ENCODE data around the gene RAD51B. TPM values are rescaled to one million over a fixed set of nuclear protein-coding genes. Genes with fewer than 3 reads are reported as not detected.
"Not testable (repeated sequence)": the region's sequence is repeated elsewhere in the genome, so short reads cannot be mapped to it uniquely, and the experiment has no call there.

The RAD51B gene
- total RNA-seq, 1 experiment from 2014 or later: 20.0 TPM

DNA sequence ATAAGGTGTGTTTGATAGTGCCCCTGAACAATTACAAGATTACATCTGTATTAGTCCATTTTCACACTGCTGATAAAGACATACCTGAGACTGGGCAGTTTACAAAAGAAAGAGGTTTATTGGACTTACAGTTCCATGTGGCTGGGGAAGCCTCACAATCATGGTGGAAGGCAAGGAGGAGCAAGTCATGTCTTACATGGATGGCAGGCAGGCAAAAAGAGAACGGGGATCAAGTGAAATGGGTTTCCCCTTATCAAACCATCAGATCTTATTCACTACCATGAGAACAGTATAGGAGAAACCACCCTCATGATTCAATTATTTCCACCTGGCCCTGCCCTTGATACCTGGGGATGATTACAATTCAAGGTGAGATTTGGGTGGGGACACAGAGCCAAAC is 211.4 kb downstream of the RAD51B start:
- H3K27me3 ChIP-seq (ENCODE audit: insufficient read depth, low read length); H3K27ac ChIP-seq (ENCODE audit: low read depth, low read length); BruUV-seq (replicated peaks); H3K9ac ChIP-seq (ENCODE audit: low read length); H3K4me3 ChIP-seq (replicated peaks in 1 of 2; ENCODE audit: low read depth in 1 of 2, low read length in 2 of 2); H4K20me1 ChIP-seq (ENCODE audit: insufficient read depth); ATAC-seq; RAD21 ChIA-PET (ENCODE audit: low non-redundant PET in 1 of 2, low total read pairs in 2 of 2, uncharacterized antibody in 2 of 2, unreplicated experiment in 2 of 2); H3K4me2 ChIP-seq (ENCODE audit: low read length); DNase-seq (ENCODE audit: low read depth, low spot score); H3K4me1 ChIP-seq (ENCODE audit: control insufficient read depth in 1 of 2, insufficient read depth in 2 of 2, low read length in 2 of 2); H2AFZ ChIP-seq (ENCODE audit: low read depth, low read length, poor library complexity, severe bottlenecking); POLR2A ChIA-PET; H3K36me3 ChIP-seq (ENCODE audit: control insufficient read depth in 1 of 2, insufficient read depth in 2 of 2, low read length in 2 of 2); intact Hi-C loops (cut with micrococcal nuclease); H3K9me2 ChIP-seq (ENCODE audit: insufficient read depth); H3K9me3 ChIP-seq (ENCODE audit: control insufficient read depth in 1 of 2, insufficient read depth in 1 of 2, low read depth in 1 of 2, low read length in 2 of 2); CTCF ChIA-PET; H3K79me2 ChIP-seq (ENCODE audit: insufficient read depth, low read length): not testable (repeated sequence)

DNA sequence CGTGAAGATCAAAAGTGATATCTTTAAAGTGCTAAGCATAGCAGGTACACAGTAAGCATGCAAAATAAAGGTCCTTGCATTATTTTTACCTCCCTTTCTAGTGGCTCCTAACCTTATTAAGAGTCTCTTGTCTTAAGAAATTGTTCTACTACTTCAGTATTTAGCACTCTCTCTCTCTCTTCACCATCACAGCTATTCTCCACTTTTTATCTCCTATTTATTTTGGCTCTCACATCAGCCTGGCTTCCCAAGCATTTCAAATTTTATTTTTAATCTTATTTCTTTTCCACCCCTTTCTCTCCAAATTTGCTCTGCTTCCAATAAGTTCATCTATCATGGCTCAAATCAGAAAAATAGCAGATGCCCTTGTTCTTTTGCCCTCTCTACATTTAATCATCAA is 212.6 kb downstream of the RAD51B start:
- Histone ChIP-seq H3K79me2 (ENCODE audit: insufficient read depth, low read length) (no peaks in the 10 kb centered on the region), H3K4me3 (replicated peaks in 1 of 2; ENCODE audit: low read depth in 1 of 2, low read length in 2 of 2) (no peak overlapping the region), H3K9me2 (ENCODE audit: insufficient read depth) (no peaks in the 10 kb centered on the region), H2AFZ (ENCODE audit: low read depth, low read length, poor library complexity, severe bottlenecking) (no peak overlapping the region), H3K4me1 (ENCODE audit: control insufficient read depth in 1 of 2, insufficient read depth in 2 of 2, low read length in 2 of 2) (peaks cover 5 to 13% of the 10 kb centered on the region in 2 experiments), H3K27ac (ENCODE audit: low read depth, low read length) (no peak overlapping the region), H3K27me3 (ENCODE audit: insufficient read depth, low read length) (no peaks in the 10 kb centered on the region), H3K36me3 (ENCODE audit: control insufficient read depth in 1 of 2, insufficient read depth in 2 of 2, low read length in 2 of 2) (no peaks in the 10 kb centered on the region), H3K9me3 (ENCODE audit: control insufficient read depth in 1 of 2, insufficient read depth in 1 of 2, low read depth in 1 of 2, low read length in 2 of 2) (peaks cover 0 to 6% of the 10 kb centered on the region in 2 experiments; a peak in 1 of 4 replicates), H3K4me2 (ENCODE audit: low read length) (no peak overlapping the region), H3K9ac (ENCODE audit: low read length) (no peak overlapping the region), H4K20me1 (ENCODE audit: insufficient read depth) (no peaks in the 10 kb centered on the region)
- ATAC-seq (no peak), DNase-seq (ENCODE audit: low read depth, low spot score) (no peak)
- no peak for TF ChIP-seq EGR1 (IDR thresholded peaks at IDR 0.05; ENCODE audit: low read depth)
- TF ChIP-seq ZNF274 (IDR thresholded peaks at IDR 0.05; ENCODE audit: low read depth, low read length): no peak
- TF ChIP-seq, protein P1, sequence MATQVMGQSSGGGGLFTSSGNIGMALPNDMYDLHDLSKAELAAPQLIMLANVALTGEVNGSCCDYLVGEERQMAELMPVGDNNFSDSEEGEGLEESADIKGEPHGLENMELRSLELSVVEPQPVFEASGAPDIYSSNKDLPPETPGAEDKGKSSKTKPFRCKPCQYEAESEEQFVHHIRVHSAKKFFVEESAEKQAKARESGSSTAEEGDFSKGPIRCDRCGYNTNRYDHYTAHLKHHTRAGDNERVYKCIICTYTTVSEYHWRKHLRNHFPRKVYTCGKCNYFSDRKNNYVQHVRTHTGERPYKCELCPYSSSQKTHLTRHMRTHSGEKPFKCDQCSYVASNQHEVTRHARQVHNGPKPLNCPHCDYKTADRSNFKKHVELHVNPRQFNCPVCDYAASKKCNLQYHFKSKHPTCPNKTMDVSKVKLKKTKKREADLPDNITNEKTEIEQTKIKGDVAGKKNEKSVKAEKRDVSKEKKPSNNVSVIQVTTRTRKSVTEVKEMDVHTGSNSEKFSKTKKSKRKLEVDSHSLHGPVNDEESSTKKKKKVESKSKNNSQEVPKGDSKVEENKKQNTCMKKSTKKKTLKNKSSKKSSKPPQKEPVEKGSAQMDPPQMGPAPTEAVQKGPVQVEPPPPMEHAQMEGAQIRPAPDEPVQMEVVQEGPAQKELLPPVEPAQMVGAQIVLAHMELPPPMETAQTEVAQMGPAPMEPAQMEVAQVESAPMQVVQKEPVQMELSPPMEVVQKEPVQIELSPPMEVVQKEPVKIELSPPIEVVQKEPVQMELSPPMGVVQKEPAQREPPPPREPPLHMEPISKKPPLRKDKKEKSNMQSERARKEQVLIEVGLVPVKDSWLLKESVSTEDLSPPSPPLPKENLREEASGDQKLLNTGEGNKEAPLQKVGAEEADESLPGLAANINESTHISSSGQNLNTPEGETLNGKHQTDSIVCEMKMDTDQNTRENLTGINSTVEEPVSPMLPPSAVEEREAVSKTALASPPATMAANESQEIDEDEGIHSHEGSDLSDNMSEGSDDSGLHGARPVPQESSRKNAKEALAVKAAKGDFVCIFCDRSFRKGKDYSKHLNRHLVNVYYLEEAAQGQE (IDR thresholded peaks at IDR 0.05; ENCODE audit: low read depth): no peak
- no peak for TF ChIP-seq CEBPB (IDR thresholded peaks at IDR 0.05; ENCODE audit: low read depth)
- no peak for TF ChIP-seq ATF3 (IDR thresholded peaks at IDR 0.05)
- TF ChIP-seq, protein P2, sequence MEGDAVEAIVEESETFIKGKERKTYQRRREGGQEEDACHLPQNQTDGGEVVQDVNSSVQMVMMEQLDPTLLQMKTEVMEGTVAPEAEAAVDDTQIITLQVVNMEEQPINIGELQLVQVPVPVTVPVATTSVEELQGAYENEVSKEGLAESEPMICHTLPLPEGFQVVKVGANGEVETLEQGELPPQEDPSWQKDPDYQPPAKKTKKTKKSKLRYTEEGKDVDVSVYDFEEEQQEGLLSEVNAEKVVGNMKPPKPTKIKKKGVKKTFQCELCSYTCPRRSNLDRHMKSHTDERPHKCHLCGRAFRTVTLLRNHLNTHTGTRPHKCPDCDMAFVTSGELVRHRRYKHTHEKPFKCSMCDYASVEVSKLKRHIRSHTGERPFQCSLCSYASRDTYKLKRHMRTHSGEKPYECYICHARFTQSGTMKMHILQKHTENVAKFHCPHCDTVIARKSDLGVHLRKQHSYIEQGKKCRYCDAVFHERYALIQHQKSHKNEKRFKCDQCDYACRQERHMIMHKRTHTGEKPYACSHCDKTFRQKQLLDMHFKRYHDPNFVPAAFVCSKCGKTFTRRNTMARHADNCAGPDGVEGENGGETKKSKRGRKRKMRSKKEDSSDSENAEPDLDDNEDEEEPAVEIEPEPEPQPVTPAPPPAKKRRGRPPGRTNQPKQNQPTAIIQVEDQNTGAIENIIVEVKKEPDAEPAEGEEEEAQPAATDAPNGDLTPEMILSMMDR (IDR thresholded peaks at IDR 0.05 in 2 of 3, conservative IDR thresholded peaks at IDR 0.05 in 1 of 3; ENCODE audit: borderline replicate concordance in 1 of 3, insufficient read depth in 1 of 3, low read depth in 2 of 3, low read length in 2 of 3): no peak
- TF ChIP-seq YY1 (IDR thresholded peaks at IDR 0.05; ENCODE audit: extremely low read depth, insufficient replicate concordance, low read depth, low read length): no peak
- TF ChIP-seq SP1 (IDR thresholded peaks at IDR 0.05; ENCODE audit: low read depth): no peak
- TF ChIP-seq, protein P3, sequence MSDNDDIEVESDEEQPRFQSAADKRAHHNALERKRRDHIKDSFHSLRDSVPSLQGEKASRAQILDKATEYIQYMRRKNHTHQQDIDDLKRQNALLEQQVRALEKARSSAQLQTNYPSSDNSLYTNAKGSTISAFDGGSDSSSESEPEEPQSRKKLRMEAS (IDR thresholded peaks at IDR 0.05): no peak
- TF ChIP-seq FOSL1 (IDR thresholded peaks at IDR 0.05; ENCODE audit: low read depth): no peak
- no peak for TF ChIP-seq EZH2 (IDR thresholded peaks at IDR 0.05)
- RAD21 ChIA-PET (ENCODE audit: low non-redundant PET in 1 of 2, low total read pairs in 2 of 2, uncharacterized antibody in 2 of 2, unreplicated experiment in 2 of 2): no interaction called here
- BruUV-seq (replicated peaks): no TSS peak
- POLR2A ChIA-PET: no interaction called here
- CTCF ChIA-PET: no interaction called here
- intact Hi-C loops (cut with micrococcal nuclease): no loop called here

All from HCT116 (cell line).